Measurements from ENCODE around the gene CEP57L1. TPM values are rescaled to one million over a fixed set of nuclear protein-coding genes. Genes with fewer than 3 reads are reported as not detected.

Gene CEP57L1
- total and polyA plus RNA-seq, 10 of the 15 experiments (the other 5 are each of a cell fraction or from before 2014, with no cell fraction given), result 12.7 to 30.5 (median 21.9) TPM

DNA sequence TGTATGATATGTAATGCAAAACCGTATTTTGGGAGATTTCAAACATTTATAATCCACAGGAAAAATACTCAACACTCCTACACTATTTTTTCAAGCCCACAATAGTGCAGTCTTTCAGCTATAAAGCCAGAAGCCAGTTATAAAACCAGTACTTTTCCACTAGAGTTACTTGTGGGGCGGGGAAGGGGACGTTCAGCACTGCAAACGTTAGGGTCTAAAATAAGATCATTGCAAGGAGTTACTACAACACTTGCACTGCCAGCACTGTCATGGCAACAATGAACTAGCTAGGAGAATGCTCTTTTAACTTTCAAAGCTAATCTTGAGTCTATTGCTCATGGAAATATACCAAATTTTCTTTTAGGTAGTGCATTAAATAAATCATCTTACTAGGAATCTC is 15.3 kb upstream of the CEP57L1 start:
- no peaks in the 10 kb centered on the region for H3K27me3 ChIP-seq (replicated peaks in 1 of 2; ENCODE audit: control insufficient read depth in 2 of 2, insufficient read depth in 2 of 2, low read length in 1 of 2)
- WGBS (ENCODE audit: insufficient coverage, insufficient replicate concordance, low lambda C conversion rate, missing lambda C conversion rate), result 22% methylated on average over 4 of the region's 4 CpGs
- H3K27ac ChIP-seq (ENCODE audit: control insufficient read depth, insufficient read depth), result no peak overlapping the region
- no peak for ATAC-seq
- RAD21 ChIA-PET (ENCODE audit: unreplicated experiment), result interaction anchor here (1.0 to 1.3 kb wide), 2 partner anchors 304 to 539 kb away, joined by 3 to 5 read pairs; no protein-coding TSS in a partner anchor
- H3K79me2 ChIP-seq (ENCODE audit: control insufficient read depth, insufficient read depth, low read length), result no peaks in the 10 kb centered on the region
- no peak overlapping the region for H3K4me3 ChIP-seq
- H2AFZ ChIP-seq (ENCODE audit: control insufficient read depth, low read depth, low read length), result no peak overlapping the region
- no peaks in the 10 kb centered on the region for H3K9me3 ChIP-seq (replicated peaks; ENCODE audit: control insufficient read depth, insufficient read depth, low read length)
- FAIRE-seq, result no peak
- intact Hi-C loops (cut with micrococcal nuclease; ENCODE audit: unreplicated experiment) (no loop called here), in situ Hi-C loops (cut with MboI) (no loop called here)
- H3K4me2 ChIP-seq (ENCODE audit: control insufficient read depth, insufficient read depth), result no peak overlapping the region
- no peak overlapping the region for H3K9ac ChIP-seq (ENCODE audit: control insufficient read depth, insufficient read depth, low read length)
- SMC1A ChIA-PET (ENCODE audit: uncharacterized antibody, unreplicated experiment), result interaction anchor here (1.4 kb wide), 1 partner anchor 11 kb away, joined by 9 read pairs; no protein-coding TSS in a partner anchor
- no peaks in the 10 kb centered on the region for H4K20me1 ChIP-seq (ENCODE audit: control insufficient read depth, insufficient read depth)
- CTCF ChIA-PET, result interaction anchor here (0.7 to 1.0 kb wide), 2 partner anchors 27 to 539 kb away, joined by 3 read pairs; no protein-coding TSS in a partner anchor
- POLR2A ChIA-PET, result interaction anchor here (1.1 kb wide), 1 partner anchor 14 kb away, joined by 3 read pairs; the partner anchor contains the start of gene SESN1
- H3K36me3 ChIP-seq (ENCODE audit: control insufficient read depth in 2 of 2, insufficient read depth in 2 of 2, low read length in 1 of 2), result no peaks in the 10 kb centered on the region
- H3K4me1 ChIP-seq (ENCODE audit: control insufficient read depth, insufficient read depth, low read length), result no peaks in the 10 kb centered on the region
- no TSS peak for BruUV-seq (replicated peaks)
- DNase-seq (ENCODE audit: low read depth, low spot score), result no peak
- no peak for TF ChIP-seq SUZ12 (IDR thresholded peaks at IDR 0.05; ENCODE audit: unreplicated experiment)
- TF ChIP-seq, protein P1, sequence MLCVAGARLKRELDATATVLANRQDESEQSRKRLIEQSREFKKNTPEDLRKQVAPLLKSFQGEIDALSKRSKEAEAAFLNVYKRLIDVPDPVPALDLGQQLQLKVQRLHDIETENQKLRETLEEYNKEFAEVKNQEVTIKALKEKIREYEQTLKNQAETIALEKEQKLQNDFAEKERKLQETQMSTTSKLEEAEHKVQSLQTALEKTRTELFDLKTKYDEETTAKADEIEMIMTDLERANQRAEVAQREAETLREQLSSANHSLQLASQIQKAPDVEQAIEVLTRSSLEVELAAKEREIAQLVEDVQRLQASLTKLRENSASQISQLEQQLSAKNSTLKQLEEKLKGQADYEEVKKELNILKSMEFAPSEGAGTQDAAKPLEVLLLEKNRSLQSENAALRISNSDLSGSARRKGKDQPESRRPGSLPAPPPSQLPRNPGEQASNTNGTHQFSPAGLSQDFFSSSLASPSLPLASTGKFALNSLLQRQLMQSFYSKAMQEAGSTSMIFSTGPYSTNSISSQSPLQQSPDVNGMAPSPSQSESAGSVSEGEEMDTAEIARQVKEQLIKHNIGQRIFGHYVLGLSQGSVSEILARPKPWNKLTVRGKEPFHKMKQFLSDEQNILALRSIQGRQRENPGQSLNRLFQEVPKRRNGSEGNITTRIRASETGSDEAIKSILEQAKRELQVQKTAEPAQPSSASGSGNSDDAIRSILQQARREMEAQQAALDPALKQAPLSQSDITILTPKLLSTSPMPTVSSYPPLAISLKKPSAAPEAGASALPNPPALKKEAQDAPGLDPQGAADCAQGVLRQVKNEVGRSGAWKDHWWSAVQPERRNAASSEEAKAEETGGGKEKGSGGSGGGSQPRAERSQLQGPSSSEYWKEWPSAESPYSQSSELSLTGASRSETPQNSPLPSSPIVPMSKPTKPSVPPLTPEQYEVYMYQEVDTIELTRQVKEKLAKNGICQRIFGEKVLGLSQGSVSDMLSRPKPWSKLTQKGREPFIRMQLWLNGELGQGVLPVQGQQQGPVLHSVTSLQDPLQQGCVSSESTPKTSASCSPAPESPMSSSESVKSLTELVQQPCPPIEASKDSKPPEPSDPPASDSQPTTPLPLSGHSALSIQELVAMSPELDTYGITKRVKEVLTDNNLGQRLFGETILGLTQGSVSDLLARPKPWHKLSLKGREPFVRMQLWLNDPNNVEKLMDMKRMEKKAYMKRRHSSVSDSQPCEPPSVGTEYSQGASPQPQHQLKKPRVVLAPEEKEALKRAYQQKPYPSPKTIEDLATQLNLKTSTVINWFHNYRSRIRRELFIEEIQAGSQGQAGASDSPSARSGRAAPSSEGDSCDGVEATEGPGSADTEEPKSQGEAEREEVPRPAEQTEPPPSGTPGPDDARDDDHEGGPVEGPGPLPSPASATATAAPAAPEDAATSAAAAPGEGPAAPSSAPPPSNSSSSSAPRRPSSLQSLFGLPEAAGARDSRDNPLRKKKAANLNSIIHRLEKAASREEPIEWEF (IDR thresholded peaks at IDR 0.05; ENCODE audit: insufficient replicate concordance, low read depth, low read length), result no peak
- no peak for TF ChIP-seq STAT1 (conservative IDR thresholded peaks at IDR 0.05)
- TF ChIP-seq KAT2A (conservative IDR thresholded peaks at IDR 0.05; ENCODE audit: control insufficient read depth, low read depth, low read length), result no peak
- TF ChIP-seq, protein P2, sequence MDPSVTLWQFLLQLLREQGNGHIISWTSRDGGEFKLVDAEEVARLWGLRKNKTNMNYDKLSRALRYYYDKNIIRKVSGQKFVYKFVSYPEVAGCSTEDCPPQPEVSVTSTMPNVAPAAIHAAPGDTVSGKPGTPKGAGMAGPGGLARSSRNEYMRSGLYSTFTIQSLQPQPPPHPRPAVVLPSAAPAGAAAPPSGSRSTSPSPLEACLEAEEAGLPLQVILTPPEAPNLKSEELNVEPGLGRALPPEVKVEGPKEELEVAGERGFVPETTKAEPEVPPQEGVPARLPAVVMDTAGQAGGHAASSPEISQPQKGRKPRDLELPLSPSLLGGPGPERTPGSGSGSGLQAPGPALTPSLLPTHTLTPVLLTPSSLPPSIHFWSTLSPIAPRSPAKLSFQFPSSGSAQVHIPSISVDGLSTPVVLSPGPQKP (IDR thresholded peaks at IDR 0.05; ENCODE audit: low read depth, low read length), result no peak
- no peak for TF ChIP-seq RAD51 (IDR thresholded peaks at IDR 0.05)
- TF ChIP-seq NRF1 (conservative IDR thresholded peaks at IDR 0.05; ENCODE audit: low read depth, low read length), result no peak
- no peak for TF ChIP-seq RAD21 (IDR thresholded peaks at IDR 0.05; ENCODE audit: insufficient read depth, low read depth, low read length)
- TF ChIP-seq ZNF274 (IDR thresholded peaks at IDR 0.05; ENCODE audit: insufficient read depth, insufficient read length), result no peak
- TF ChIP-seq HDAC2 (IDR thresholded peaks at IDR 0.05), result no peak
- no peak for TF ChIP-seq IRF4 (IDR thresholded peaks at IDR 0.05; ENCODE audit: low read depth, low read length)
- TF ChIP-seq, protein P3, sequence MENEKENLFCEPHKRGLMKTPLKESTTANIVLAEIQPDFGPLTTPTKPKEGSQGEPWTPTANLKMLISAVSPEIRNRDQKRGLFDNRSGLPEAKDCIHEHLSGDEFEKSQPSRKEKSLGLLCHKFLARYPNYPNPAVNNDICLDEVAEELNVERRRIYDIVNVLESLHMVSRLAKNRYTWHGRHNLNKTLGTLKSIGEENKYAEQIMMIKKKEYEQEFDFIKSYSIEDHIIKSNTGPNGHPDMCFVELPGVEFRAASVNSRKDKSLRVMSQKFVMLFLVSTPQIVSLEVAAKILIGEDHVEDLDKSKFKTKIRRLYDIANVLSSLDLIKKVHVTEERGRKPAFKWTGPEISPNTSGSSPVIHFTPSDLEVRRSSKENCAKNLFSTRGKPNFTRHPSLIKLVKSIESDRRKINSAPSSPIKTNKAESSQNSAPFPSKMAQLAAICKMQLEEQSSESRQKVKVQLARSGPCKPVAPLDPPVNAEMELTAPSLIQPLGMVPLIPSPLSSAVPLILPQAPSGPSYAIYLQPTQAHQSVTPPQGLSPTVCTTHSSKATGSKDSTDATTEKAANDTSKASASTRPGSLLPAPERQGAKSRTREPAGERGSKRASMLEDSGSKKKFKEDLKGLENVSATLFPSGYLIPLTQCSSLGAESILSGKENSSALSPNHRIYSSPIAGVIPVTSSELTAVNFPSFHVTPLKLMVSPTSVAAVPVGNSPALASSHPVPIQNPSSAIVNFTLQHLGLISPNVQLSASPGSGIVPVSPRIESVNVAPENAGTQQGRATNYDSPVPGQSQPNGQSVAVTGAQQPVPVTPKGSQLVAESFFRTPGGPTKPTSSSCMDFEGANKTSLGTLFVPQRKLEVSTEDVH (IDR thresholded peaks at IDR 0.05; ENCODE audit: low read depth, partially characterized antibody), result no peak
